GM18870 (cell line): ENCODE results near the gene MYL12A.

ENCODE experiments used
- ATAC-seq: cut with Tn5 transposase; IDR thresholded peaks from one replicate; pipeline ENCODE4 v1.9.1; 2021; ENCODE audit warnings: moderate library complexity; ENCODE audit not compliant: unreplicated experiment

MYL12A gene

DNA sequence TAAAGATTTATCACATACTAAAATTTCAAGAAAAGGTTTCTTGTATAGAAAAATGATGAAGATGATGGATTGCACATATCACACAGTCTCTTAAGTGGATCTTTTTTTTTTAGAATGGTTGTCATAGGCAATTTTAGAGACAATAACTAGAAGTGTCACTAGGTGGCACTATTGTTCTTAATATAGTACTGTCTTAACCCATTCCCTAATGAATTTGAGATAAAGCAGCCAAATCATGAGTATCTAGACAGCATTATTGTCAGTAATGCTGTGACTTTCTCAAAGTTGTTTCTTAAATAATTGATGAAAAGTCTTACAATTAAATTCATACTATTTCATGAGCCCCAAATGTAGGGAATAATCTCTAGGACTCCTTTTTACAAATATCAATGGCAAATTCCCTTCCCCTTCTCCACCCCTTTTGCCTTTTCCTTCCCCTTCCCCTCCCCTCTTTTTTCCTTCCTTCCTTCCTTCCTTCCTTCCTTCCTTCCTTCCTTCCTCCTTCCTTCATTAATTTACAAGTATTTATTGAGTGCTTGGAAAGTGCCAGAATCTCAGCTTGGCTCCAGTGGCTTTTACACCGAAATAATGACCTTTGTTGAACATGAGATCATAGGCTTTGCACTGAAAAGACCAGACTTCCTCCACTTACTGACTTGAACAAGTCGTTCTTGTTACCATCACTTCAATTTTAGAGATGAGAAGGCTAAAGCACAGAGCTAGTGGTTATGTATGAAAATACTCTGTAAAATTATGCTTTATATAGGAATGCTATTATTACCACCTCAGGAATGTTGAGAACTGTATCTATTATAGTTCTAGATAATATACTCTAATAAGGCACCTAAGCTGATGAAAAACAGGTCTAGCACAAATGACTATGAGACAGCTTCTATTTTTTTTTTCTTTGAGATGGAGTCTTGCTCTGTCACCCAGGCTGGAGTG is 34.1 kb downstream of the MYL12A start:
- no peak for ATAC-seq

DNA sequence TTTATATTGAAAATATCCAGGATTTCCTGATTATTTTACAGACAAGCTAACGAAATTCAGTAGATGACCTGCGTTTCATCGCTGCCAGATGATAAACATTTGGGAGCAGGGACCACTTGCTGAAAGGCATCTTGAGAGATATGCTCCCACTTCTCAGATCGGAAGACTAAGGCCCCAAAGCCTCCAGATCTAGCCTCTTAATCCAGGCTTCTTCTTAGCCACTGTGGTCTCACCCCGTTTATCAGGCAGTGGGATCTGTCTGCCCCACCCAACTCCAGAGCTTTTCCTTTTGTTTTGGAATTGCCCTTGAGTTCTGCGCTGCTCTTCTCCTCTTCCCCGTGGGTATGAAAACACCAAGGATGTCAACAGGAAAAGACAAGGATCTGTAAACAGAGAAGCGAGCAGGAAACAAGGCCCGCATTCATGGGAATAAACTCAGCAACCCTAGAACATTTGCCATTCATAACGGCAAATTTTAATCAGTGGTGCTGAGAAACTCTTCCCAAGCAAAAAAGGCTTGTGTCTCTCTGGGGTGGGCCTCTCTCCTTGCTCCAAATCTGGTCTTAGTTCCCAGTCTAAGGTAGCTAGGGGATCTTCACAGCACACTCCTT is 35.8 kb downstream of the MYL12A start:
- no peak for ATAC-seq

DNA sequence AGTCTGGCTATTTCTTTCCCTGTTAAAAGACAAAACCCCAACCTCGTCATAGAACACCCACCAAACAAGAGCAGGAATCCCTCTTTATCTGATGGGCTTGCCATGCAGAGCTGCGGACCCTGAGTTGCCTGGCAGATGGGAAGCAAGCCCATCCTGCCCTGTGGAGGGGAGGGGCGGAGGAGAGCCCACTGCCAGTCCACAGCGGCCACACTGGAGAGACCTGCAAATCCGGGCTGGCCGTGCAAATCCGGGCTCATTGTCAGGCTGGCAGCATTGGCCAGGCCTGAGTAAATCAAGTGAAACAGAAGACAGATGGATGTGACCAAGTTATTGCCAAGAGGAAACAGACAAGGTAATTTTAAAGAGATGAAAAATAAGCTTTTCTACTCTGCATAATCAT is 36.3 kb downstream of the MYL12A start:
- ATAC-seq = no peak

DNA sequence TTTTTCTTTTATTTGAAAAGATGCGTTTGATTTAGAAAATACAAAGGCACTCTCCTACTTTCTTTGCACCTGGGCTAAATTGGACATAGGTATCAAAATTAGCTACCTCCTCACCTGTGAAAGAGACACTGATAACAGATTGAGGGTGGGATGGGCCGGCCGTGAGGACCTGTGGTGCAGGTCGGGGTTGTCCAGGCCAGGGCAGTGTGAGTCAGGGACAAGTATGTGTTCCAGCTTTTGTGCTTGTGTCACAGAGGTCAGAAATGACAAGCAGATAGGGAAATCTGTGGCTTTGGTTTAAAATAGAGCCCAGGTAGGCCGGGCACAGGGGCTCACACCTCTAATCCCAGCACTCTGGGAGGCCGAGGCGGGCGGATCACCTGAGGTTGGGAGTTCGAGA is 36.9 kb downstream of the MYL12A start:
- no peak for ATAC-seq

DNA sequence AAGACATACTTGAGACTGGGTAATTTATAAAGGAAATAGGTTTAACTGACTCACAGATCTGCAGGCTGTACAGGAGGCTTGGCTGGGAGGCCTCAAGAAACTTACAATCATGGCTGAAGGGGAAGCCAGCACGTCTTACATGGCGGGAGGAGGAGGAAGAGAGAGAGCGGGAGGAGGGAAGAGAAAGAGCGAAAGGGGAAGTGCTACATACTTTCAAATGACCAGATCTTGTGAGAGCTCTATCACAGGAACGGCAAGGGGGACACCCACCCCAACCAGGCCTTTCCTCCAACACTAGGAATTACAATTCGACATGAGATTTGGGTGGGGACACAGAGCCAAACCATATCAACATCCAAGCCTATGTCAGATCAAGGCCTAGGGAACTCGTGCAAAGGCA is 38.6 kb downstream of the MYL12A start:
- ATAC-seq = no peak

DNA sequence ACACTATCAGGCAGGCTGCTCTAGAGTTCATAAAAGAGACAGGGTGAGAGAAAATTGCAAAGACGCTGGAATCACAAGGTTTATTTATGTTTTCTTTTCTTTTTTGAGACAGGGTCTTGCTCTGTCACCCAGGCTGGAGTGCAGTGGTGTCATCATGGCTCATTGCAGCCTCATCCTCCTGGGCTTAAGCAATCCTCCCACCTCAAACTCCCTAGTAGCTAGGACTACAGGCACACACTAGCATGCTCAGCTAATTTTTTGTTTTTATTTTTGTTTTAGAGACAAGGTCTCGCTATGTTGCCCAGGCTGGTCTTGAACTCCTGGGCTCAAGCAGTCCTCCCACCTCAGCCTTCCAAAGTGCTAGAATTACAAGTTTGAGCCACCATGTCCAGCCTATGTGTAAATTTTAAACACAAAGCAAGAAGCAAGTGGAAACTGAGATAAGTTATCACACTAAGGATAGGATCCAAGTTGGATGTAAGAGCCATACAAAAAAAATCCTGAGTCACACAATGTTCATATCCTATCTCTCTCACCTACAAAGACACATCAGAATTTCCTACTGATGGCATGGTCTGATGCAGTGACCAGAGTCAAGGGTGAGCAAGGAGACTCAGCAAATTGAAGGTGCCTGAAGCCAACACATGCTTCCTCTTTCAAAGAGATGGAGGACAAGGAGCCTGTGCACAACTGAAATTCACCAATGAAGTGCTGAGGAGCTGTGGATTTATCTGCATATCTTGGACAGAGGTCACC is 45.8 kb downstream of the MYL12A start:
- no peak for ATAC-seq

DNA sequence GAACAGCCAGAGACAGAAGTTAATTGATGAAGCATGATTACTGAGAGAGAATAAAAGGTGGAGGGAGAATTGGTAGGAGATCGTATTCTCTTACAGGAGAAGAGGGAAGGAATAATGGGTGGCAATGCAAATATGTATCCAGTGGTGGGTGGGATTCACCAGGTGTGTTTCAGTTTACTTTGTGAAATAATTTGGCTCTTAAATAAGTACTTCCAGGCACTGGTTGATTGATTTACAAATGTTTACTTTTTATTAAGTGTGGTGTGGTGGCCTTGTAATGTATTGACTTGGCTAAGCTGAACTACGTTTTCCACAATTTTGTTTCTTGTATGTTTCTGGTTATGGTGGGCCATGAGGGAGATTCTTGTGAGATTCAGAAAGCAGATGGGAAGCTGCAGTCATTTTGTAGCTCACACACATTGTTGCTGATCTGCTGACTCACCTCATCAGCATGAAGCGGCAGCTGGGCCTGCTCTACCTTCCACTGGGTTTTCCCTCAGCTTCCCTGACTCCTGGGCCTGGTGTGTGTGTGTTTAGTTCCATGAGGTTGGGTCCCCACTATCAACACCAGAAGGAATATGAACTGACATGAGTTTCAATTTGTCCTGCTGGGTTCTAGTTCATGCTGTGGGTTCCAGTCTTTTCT is 47.0 kb downstream of the MYL12A start:
- ATAC-seq = no peak

DNA sequence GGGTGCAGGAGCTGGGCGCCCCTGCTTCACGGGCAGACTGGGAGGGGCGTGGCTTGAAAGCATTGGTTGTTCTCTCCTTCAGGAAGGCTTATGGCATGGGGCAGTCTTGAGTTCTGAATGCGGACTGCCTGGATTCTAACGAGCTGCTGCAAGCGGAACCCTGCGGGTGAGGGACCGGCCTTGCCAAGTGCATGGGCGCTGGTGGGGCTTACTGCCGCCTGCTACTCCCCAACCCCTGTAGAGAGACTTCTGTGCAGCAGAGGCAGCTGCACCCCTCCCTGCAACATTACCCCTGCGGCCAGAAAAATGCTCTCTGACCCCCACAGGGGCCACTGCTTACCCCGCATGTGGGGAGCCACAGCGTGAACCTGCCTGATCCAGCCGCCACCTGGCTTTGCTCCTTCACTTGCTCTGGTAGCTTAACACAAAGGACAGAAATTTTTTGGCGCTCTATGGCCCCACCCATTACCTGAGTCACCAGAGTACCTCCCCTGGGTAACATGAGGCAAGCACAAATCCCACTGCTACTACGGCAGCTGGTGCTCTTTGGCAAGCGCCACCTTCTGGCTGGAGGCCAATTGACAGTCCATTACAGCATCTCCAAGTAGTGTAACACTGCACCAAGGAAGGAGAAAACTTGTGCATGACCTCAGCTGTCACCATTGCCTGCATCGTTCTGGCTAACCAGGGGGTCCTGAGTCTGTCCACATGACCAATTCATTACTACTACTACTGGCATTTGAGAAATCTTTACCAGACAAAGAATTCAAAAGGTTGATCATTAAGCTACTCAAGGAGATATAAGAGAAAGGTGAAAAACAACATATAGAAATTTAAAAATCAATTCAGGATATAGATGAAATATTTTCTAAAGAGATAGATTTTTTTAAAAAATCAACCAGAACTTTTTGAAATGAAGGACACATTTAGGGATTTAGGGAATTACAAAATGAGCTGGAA is 49.7 kb downstream of the MYL12A start:
- peak; percentile 98 for ATAC-seq

DNA sequence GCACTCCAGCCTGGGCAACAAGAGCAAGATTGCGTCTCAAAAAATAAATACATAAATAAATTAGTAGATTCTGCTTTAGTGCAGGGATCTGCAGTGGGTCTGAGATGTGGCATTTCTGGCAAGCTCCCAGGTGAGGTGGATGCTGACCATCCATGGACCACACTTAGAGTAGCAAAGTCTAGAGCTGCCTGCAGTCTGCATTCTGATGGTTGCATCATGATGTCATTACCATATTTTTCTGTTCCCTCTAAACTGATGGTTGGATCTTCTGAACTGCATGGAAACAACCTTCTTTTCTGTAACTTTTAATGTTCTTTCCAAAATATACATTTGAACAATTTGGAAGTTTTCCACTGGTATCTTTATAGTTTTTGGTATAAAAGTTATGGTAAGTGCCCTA is 57.2 kb downstream of the MYL12A start:
- no peak for ATAC-seq

DNA sequence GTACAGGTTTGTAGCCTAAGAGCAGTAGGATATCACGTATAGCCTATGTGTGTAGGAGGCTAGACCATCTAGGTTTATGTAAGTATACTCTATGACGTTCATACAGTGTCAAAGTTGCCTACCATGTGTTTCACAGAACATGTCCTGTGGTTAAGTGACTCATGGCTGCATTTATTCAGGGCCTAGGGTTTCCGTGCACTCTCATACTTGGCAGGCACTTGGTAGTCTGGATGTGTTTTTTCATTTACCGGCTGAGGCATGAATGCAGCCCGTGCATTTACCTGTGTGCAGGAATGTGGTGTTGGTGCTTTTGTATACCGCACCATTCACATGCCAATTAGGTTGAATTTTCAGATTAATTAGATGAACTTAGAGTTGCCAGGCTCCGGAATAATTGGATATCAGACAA is 57.8 kb downstream of the MYL12A start:
- peak; percentile 89 for ATAC-seq
